ENCODE results near the gene DDX47.

The DDX47 gene

DNA sequence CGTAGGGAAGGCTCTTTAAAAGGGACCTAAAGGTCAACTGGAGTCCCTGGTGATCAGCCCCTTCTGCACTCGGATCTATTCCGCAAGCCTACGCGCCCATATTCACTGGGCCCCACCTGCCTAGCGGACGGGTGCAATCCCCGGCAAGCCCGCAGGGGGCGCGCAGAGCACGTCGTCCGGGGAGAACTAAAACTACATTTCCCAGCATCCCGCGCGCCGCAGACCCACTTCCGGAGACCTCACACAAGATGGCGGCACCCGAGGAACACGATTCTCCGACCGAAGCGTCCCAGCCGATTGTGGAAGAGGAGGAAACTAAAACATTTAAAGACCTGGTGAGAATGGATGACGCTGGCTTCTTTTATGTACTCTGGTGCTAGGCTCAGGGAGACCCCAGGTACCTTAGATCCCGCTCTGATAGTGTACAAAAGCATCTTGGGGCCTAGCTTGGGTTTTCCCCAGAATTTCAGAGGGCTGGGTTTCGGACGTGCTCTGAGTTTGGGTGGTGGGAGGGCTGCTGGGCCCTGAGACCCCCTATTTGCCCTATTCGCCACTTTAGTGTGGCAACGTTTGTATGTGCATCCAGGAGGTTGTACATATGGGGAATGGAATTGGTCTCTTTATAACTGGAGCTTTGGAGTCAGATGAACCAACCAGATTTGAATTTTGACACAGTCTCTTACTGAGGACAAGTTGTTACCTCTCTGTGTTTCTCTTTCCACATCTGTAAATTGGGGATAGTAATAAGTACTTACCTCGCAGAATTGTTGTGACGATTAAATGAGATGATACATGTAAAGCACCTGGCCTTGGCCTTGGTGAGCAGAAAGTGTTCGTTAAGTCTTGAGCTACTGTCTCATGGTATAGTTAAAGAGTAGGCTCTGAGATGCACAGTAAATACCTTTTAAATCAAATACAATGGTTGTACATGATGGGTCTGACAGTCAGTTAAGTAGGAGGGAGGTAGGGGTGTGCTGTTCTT, at the start of gene DDX47:
TSS of gene DDX47 (plus strand) at position 227 of the 982 bp plus-strand sequence. CDS start at position 249, 22 bp downstream.
- peak; percentile 84 for DNase-seq

DNA sequence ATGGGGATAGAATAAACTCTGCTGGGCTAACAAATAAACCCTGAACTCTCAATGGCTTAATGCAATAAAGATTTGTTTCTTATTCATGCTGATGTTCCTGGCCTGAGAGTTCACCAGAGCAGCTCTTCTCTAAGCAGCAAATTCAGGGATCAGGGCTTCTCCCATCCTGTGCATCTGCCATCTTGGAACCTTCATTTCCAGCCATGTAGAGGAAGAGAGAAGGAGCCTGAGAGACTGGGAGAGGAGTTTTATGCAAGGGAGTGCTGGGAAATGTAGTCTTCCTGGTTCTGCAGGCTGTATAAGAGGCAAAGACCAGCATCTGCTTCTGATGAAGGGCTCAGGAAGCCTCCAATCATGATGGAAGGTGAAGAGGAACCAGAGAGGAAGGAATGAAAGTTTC, 48.3 kb upstream of the DDX47 start:
- no peak for DNase-seq

DNA sequence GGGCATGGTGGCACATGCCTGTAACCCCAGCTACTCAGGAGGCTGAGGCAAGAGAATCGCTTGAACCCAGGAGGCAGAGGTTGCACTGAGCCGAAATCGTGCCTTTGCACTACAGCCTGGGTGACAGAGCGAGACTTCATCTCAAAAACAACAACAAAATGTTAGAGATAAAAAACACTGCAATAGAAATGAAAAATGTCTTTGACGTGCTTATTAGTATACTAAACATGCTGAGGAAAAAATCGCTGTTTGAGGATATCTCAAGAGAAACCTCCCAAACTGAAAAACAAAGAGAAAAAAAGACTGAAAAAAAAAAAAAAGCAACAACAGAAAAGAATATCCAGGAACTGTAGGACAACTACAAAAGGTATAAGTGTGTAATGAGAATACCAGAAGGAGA, 42.9 kb upstream of the DDX47 start:
- DNase-seq = no peak

DNA sequence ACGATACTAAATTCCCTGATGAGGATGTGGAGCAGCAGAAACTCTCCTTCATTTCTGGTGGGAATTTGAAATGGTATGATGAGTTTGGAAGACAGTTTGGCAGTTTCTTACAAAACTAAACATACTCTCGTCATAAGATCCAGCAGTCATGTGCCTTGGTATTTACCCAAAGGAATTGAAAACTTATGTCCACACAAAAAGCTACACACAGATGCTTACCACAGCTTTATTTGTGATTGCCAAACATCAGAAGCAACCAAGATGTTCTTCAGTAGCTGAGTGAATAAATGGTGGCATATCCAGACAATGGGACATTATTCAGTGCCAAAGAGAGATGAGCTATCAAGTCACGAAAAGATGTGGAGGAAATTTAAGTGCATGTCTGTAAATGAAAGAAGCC, 38.4 kb upstream of the DDX47 start:
- DNase-seq = no peak

DNA sequence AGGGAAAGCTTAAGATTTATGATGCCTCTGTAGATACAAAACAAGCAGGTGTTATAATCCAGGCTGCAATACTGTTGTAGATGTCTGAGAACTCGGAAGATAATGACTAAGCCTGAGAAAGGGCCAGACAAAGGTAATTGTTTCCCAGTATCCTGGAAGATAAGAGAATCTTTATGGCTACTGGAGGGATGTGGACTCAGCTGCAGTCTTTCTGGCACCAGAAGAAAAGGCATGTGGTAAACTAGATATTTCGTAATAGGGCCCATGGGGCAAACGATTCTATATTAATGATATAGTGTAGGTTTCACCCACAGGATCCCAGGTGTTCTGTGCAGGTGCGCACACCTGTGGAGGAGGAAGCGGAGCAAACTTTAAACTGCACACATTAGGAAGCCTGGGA, 36.9 kb upstream of the DDX47 start:
- no peak for DNase-seq

DNA sequence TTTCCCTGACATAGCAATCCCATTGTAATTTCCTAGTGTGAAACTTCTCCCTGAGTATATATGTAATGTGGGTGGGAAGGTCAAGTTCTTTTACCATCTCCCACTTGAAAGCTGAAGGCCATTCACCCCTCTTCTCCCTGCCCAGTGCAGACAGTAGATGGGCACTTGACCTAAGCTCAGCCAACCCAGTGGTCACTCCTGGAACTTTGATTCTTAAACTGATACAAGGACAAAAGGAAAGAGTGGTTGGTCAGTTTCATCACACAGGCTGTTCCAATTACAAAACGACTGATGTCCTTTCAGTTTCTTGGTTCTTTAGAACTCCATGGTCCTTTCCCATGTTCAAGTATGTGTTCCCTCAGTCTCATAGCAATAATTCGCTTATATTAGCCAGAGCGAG, 36.1 kb upstream of the DDX47 start:
- DNase-seq = no peak

DNA sequence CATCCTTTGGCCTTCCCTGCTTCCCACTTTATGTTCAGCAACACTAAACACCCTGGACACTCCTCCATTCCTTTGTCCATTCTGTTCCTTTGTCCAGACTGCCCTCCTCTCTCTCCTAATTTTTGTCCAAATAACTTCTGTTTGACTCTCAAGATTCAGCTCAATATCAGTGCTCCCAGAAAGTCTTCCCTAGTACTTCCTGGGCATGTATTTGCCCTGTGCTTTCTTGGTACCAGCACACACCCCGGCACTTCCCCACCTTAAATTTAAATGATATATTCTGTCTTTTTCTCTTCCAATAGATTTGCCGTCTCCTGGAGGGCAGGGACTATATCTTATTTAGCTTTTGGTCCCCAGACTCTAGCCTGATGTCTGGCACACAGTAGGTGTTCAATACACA, 34.1 kb upstream of the DDX47 start:
- DNase-seq = no peak

DNA sequence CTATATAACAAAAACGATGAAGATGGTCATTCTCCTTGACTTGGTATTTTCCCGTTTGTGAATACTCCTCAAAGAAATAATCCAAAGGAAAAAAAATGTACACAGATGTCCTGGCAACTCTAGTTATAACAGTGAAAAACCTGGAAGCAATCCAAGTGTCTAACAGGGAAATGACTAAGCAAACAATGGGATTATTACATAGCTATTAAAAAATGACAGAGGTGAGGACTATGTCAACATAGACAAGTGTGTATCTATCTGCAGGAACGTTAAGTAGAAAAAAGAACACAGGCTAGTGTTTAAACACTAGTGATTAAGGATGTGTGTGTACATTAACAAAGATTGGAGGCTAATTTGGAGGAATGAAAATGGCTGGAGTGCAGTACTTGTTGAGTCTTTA, 33.6 kb upstream of the DDX47 start:
- DNase-seq = peak; percentile 88

DNA sequence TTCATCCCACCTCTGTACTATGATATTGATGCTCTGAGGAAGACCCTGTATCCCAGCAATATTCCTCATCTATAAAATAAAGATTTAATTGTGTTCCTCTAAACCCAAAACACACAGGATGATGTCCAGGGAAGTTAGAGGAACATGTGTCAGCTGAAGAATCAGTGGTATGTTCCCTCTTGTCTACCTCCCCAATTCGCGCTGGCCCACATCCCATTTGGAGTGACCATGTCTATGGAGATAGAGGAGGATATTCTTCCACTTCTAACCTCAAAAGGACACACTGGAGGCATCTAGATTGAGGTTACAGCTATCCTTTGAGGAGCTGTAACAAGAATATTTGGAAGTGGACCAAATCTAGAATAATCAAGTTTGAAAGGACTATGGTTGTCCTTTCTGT, 29.0 kb upstream of the DDX47 start:
- no peak for DNase-seq

DNA sequence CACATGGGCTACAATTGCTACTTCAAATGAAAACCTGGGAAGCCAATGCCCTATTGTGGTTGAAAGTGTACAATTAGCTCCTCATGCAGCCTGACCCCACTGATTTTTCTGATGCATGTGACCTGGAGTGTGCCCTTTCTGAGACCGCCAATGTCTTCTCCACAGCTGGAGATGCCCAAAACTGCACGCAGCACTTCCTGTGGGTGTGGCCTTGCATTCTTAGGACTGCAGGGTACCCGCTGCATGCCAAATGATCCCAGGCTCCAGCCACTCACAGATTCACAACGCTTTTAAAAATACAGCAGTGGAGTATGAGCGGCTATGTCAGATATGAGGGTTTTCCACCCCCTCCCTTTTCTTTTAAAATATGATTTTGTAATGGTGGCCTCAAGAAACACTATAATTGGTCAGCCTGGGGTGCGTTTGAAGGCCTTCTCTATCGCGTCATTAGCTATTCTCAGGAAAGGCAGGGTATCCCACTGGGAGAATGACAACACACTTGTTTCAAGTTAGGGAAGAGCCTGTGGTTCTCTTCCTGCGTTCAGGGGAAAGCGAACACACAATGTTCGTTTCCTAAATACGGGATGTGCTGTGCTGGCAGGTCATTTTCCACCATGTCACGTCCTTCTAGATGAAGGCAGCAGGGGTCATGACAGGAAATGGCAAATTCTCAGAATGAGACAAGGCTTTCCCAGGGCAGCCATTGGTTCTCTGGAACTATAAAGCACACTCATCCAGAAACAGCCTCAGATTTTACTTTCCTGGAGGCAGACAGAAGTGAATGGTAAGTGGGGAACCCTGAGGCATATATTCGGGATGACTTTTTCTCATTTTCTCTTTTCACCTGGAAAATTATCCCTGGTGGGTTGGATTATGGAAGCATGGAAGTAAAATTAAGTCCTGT, 28.0 kb upstream of the DDX47 start, which contains the start of gene APOLD1:
TSS of gene APOLD1 (plus strand) at position 749 of the 904 bp plus-strand sequence. CDS start at position 782, 33 bp downstream.
- no peak for DNase-seq

DNA sequence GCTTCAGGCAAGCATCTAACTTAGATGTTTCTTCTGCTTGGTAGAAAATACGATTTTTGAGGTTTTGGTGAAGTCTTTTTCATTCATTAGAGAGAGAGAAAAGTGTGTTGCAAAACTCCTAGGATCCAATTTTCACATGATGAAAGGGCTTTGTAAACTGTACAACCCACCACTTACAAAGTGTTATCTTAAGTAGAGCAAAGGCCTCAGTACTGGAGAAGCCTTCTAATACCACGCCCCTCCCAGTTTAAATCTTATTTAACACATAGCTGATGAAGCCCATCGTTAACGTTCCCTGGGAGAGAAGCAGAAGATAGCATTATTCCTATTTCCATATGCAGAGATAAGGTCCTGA, 26.8 kb upstream of the DDX47 start:
- no peak for DNase-seq

DNA sequence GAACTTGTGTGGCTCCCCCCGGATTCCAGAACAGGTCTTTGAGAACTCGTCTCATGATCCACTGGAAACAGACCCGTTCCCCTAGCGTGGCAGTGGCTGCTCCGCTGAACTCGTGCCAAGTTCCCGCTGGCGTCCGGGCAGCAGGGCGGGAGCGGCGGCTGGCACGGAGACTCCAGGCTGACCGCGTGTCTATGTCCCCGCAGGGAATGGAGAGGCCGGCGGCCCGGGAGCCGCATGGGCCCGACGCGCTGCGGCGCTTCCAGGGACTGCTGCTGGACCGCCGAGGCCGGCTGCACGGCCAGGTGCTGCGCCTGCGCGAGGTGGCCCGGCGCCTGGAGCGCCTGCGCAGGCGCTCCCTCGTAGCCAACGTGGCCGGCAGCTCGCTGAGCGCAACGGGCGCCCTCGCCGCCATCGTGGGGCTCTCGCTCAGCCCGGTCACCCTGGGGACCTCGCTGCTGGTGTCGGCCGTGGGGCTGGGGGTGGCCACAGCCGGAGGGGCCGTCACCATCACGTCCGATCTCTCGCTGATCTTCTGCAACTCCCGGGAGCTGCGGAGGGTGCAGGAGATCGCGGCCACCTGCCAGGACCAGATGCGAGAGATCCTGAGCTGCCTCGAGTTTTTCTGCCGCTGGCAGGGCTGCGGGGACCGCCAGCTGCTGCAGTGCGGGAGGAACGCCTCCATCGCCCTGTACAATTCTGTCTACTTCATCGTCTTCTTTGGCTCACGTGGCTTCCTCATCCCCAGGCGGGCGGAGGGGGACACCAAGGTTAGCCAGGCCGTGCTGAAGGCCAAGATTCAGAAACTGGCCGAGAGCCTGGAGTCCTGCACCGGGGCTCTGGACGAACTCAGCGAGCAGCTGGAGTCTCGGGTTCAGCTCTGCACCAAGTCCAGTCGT, 26.2 kb upstream of the DDX47 start:
- DNase-seq = peak; percentile 85

DNA sequence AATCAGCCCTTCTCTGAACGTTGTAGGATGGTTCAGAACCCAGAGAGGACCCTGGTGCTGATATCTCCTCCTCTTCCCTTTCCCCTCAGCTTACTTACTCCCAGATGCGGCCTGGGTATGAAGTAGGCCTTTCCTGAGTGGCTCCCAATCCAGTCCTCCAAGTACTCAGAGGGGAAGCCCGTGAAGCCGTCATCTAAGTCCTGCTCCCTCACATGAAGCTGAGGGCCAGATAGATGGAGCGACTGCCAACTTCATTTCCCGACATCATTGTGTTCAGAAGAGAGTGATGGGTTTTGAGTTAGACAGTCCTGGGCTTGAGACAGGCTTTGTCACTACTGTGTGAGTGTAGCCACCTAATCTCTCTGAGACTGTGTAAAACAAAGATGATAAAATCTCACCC, 25.0 kb upstream of the DDX47 start:
- no peak for DNase-seq

DNA sequence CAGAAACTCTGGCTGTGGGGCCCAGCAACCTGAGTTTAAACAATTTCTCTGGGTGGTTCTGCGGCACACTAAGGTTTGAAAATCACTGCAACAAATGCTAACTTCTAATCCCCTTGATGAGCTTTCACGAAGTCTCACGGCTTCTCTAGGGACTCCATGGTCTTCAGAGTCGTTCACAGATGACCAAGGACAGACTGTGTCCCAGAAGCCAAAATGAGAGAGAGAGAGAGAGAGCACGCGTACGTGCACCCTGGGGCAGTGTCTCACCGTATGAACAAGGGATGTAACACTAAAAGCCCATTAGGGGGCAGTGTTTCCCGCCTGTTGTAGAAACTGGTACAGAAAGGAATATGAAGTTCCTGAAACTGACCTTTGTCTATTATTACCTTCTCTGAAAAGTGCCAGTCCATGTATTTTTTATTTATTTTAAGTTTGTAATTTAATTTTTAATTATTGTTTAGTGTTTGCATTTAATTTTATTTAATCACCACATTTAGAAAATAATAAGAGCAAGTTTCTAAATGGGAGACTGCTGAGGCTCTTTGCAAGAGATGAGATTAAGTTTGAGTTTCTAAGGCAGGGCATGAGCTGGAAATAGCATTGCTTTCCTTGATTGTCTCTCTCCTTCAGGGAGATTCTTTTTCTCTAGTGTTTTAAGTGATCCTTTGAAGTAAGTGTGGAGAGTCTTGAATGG, 24.3 kb upstream of the DDX47 start:
- DNase-seq = peak; percentile 62

DNA sequence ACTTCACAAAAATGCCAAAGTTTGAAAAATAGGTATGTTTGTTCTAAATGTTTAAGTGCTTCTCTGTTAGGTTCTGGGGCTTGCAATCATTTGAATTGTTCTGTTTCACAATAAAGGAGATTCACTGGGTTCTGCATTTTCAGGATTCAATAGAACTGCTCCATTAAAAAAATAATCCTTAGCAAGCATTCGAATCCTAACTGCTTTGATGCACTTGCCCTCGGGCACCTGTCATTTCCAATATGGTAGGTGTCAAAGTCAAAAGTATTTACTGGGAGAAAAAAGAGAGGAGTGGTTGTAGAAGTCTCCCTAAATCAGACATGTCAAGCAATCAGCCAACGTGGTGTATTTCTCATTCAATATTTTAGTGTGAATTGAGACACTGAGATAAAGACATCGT, 22.2 kb upstream of the DDX47 start:
- DNase-seq = no peak

DNA sequence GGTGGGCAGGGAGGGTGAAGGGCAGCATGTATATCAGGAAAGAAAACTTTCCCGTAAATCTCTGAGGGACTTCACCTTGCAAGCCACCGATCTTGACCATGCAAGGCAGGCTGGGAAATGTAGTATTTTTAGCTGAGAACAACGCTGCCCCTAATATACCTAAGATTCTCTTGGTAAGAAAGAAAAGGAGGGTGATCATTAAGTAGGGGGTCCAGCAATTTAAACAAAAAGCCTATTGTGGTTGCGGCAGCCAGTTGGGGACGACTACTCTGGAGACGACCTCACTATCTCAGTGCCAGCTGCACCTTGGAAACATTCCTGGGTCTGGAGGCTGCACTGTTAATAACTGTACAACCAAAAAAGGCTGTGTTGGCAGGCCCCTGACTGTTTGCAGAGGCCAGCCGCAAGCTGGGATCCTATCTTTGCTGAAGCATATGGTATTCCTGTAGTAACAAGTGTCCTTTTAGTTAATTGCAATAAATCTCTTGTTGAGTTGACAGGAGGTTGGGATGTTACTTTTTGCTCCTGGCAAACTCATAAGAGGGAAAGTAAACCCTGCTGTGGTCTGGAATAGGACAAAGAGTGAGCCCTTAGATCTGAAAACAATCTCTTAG, 21.3 kb upstream of the DDX47 start:
- DNase-seq = no peak

DNA sequence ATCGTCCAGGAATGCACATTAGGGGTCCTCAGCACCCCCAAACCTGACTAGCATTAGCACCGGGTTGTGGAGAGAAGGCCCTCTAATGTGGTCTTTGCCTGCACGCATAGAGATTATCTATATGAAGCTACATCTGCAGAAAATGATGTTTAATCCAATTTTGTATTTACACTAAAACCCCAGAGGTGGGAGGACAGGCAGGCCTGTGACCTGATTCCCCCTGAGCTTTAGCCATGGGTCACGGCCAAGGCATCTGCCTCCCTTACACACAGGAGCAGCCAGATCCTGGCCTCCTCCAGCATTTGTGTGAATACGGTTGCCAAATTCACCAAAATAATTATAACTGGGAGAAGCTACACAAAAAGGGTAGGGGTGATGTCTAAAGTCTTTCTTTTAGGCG, 20.7 kb upstream of the DDX47 start:
- no peak for DNase-seq

DNA sequence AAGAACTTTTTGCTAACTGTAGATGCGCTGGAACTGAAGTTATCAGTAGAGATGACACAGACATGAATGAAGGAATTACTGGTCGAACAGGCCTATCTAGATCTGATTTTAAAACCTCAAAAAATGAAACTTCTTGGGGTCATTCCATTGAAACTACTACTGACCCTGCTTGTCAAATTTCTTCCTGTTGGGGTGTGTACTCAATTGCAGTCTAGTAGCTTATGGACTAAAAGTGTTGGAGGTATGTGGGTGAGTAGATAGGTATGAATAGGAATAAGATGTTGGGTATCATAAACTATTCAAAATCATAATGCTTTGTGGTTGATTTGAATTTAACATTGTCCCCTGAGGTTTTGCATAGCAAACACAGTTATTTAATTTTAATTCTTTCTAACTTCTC, 18.5 kb upstream of the DDX47 start:
- no peak for DNase-seq

DNA sequence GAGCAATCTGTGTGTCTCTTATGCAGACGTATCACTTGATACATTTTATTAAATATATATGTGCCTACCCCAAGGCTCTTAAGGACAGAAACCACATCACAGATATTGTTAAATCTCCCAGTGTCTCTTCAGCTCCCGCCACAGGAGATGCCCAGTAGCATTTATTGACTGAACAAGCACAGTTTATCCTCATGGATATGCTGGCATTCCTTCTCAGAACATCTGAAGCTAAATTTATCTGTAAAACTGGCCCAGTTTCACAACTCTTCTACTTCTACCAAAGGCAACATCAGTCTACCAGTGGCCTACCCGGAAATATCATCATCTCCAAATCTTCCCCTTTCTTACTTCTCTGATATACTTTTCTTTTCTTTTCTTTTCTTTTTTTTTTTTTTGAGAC, 17.0 kb upstream of the DDX47 start:
- no peak for DNase-seq

DNA sequence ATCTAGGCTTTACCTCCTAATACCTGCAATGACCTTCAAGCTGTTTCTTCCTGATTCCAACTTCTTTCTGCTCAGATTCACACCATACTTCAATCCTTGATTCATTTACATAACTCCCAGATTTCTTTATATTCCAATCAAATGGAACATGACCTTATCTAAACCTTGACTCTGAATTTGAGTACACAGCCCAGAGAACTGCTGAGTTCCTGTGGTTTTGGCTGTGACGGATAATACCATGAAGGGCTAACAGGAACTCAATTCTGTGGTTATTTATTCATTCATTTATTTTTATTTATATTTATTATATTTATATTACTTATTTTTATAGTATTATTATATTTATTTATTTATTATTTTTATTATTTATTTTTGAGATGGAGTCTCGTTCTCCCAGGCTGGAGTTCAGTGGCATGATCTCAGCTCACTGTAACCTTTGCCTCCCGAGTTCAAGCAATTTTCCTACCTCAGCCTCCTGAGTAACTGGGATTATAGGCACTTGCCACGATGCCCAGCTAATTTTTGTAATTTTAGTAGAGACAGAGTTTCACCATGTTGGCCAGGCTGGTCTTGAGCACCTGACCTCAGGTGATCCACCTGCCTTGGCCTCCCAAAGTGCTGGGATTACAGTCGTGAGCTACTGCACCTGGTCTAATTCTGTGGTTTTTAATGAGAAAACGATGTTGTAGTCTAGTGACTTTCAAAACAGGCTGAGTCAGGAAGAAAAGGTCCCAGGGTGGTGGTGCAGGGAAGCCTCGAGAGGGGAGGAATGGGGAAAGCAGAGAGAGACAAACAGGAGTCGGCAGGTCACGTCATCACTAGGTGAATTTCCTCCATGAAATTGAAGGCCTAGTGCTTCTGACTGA, 16.0 kb upstream of the DDX47 start:
- DNase-seq = no peak

DNA sequence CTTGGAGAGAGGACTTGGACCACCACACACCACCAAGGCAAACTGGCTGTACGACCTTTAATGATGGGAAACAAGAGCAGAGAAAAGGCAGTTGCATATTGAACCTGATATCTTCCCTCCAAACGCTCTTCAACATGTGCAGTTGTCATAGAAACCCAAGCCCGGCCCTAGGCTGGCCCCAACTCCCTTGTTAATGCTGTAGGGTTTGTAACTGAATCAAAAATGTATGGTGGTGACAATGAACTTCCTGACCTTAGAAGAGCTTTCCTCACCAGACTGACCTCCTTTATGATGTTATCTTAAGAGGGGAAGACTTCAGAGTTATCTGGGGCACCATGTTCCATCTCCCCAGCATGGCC, 15.4 kb upstream of the DDX47 start:
- no peak for DNase-seq
